Liver (tissue), 3 donors: ENCODE data around the gene LLGL2.

Source experiments
- CTCF ChIP-seq: fragments of 150-350 bp; IDR thresholded peaks from 2 replicates; pipeline ENCODE4 v1.5.1; 2017; ENCODE audit warnings: improper control_type of control experiment, low read depth, low read length; ENCODE audit not compliant: missing input control
- HNF4A ChIP-seq, 2 donors: conservative IDR thresholded peaks; 2 replicates each; pipeline ENCODE4 v1.6.1; 2016; ENCODE audit warnings: antibody characterized with exemption in 2 of 2, mild to moderate bottlenecking in 2 of 2
- donor health status: healthy.
- donor health status: healthy.

DNA sequence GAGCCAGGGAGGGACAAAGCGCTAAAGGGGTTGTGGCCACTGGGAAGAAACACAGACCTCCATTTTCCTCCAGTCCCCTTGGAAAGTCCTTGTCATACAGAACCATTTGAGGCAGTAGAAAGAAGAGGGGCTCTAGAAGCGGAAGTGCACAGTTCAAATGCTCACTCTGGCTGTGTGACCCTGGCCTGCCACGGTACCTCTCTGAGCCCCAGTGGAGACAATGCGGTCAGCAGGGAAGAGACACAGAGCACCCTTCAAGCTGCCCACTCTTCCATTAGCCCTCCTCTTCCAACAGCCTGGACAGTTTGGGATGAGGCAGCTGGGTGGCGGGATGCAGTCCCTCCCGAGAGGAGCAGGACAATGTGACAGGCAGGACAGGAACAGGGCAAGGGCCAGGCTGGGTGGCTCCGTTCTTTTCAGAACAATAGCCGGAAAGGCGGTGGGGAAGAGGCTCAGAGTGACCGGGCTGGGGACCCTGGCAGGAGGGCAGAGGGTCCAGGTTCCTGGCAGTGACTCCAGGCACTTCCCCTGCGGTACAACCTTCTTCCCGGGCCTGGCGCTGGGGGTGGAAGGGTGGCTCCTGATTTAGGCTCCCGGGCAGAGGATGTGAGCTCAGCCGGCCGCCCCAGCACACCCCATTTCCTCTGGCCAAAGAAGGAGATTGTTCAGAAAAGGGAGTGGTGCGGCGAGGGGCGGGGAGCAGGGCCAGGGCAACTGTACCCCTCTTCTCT is 15.8 kb upstream of the LLGL2 start:
- TF ChIP-seq CTCF (no peak), HNF4A (conservative IDR thresholded peaks at IDR 0.05) (no peak)
